A549 (cell line): ENCODE data around the gene TLR2.

Source experiments
- NR3C1 ChIP-seq: fragments of >200 bp; sonication (Bioruptor Twin); formaldehyde crosslinking; IDR thresholded peaks from 3 replicates; pipeline ENCODE4 v1.6.1; 2017
- TP53 ChIP-seq: fragments of 250-450 bp; sonication (Bioruptor Pico); IDR thresholded peaks from 2 replicates; pipeline ENCODE4 v1.5.0; 2021; ENCODE audit warnings: mild to moderate bottlenecking, moderate library complexity
- TF ChIP-seq, protein P1 (sequence below): fragments of >200 bp; sonication (Bioruptor Twin); formaldehyde crosslinking; IDR thresholded peaks from 3 replicates; pipeline ENCODE4 v1.5.1; 2016

DNA sequence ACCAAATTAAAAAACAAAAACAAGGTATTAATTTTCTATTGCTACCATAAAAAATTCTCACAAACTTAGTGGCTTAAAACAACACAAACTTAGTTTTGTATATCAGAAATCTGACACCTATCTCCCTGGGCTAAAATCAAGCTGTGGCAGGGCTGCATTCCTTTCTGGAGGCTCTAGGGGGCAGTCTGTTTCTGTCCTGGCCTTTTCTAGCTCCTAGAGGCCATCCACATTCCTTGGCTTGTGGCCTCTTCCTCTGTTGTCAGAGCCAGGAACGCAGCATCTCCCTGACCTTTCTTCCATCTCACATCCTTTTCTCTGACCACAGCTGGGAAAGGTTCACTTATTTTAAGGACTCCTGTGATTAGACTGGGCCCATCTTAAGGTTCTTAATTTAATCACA is 38.9 kb upstream of the TLR2 start:
- TF ChIP-seq, protein P1, sequence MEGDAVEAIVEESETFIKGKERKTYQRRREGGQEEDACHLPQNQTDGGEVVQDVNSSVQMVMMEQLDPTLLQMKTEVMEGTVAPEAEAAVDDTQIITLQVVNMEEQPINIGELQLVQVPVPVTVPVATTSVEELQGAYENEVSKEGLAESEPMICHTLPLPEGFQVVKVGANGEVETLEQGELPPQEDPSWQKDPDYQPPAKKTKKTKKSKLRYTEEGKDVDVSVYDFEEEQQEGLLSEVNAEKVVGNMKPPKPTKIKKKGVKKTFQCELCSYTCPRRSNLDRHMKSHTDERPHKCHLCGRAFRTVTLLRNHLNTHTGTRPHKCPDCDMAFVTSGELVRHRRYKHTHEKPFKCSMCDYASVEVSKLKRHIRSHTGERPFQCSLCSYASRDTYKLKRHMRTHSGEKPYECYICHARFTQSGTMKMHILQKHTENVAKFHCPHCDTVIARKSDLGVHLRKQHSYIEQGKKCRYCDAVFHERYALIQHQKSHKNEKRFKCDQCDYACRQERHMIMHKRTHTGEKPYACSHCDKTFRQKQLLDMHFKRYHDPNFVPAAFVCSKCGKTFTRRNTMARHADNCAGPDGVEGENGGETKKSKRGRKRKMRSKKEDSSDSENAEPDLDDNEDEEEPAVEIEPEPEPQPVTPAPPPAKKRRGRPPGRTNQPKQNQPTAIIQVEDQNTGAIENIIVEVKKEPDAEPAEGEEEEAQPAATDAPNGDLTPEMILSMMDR, result no peak
- TF ChIP-seq TP53 (no peak), NR3C1 (no peak)
